Parathyroid adenoma (tissue), 2 donors: ENCODE results near the gene KDM5B.

Source experiments
- H2AFZ ChIP-seq: fragments of 300-600 bp; sonication (generic); one replicate; pipeline ENCODE4 v1.7.0; 2017; ENCODE audit warnings: antibody characterized with exemption, mild to moderate bottlenecking
- H3K27ac ChIP-seq: fragments of 300-600 bp; sonication (generic); one replicate; pipeline ENCODE4 v1.7.0; 2017
- H3K27me3 ChIP-seq: fragments of 300-600 bp; sonication (generic); one replicate; pipeline ENCODE4 v1.7.0; 2017; ENCODE audit warnings: low read length; ENCODE audit not compliant: control insufficient read depth, insufficient read depth
- H3K36me3 ChIP-seq: fragments of 300-600 bp; sonication (generic); one replicate; pipeline ENCODE4 v1.7.0; 2017; ENCODE audit warnings: low read length; ENCODE audit not compliant: control insufficient read depth, insufficient read depth
- H3K4me1 ChIP-seq: fragments of 300-600 bp; sonication (generic); one replicate; pipeline ENCODE4 v1.7.0; 2017; ENCODE audit warnings: control low read depth
- H3K4me2 ChIP-seq: fragments of 300-600 bp; sonication (generic); one replicate; pipeline ENCODE4 v1.7.0; 2017; ENCODE audit warnings: low read length
- H3K4me3 ChIP-seq: fragments of 300-600 bp; sonication (generic); one replicate; pipeline ENCODE4 v1.7.0; 2017; ENCODE audit warnings: low read depth, low read length
- H3K79me2 ChIP-seq: fragments of 300-600 bp; sonication (generic); one replicate; pipeline ENCODE4 v1.7.0; 2017; ENCODE audit warnings: control low read depth
- H3K9ac ChIP-seq: fragments of 300-600 bp; sonication (generic); one replicate; pipeline ENCODE4 v1.7.0; 2017; ENCODE audit warnings: mild to moderate bottlenecking
- H3K9me3 ChIP-seq: fragments of 300-600 bp; sonication (generic); one replicate; pipeline ENCODE4 v1.7.0; 2017; ENCODE audit warnings: low read length; ENCODE audit not compliant: control insufficient read depth
- TF ChIP-seq, protein P1 (sequence below): fragments of 300-600 bp; sonication (generic); IDR thresholded peaks from one replicate; pipeline ENCODE4 v1.7.0; 2017; ENCODE audit warnings: antibody characterized with exemption, mild to moderate bottlenecking
- donor health status: primary hyperparathyroidism.

The KDM5B gene

DNA sequence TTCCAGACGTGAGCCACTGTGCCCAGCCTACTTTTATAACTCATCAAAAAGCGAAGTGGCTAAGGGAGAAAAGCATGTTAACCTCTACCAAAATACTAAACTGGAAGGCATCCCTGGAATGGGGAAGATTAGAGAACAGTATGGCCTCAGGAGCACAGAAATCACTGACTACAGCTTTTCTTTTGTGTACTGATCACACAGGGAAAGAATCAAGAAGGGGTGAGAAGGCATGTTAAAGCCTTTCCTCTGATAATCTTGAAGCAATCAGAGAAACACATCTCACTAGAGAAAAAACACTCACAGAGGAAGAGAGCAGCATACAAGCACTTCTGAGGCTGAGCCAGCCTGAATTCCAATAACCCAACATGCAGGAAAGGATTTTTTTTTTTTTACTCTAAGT lies 13.2 kb upstream of the KDM5B start:
- no peak overlapping the region for H3K4me3 ChIP-seq
- no peak overlapping the region for H3K27ac ChIP-seq
- H3K4me1 ChIP-seq: no peaks in the 10 kb centered on the region
- no peaks in the 10 kb centered on the region for H3K27me3 ChIP-seq
- H2AFZ ChIP-seq: peak overlapping the region; percentile 64
- H3K4me2 ChIP-seq: no peak overlapping the region
- no peaks in the 10 kb centered on the region for H3K36me3 ChIP-seq
- TF ChIP-seq, protein P1, sequence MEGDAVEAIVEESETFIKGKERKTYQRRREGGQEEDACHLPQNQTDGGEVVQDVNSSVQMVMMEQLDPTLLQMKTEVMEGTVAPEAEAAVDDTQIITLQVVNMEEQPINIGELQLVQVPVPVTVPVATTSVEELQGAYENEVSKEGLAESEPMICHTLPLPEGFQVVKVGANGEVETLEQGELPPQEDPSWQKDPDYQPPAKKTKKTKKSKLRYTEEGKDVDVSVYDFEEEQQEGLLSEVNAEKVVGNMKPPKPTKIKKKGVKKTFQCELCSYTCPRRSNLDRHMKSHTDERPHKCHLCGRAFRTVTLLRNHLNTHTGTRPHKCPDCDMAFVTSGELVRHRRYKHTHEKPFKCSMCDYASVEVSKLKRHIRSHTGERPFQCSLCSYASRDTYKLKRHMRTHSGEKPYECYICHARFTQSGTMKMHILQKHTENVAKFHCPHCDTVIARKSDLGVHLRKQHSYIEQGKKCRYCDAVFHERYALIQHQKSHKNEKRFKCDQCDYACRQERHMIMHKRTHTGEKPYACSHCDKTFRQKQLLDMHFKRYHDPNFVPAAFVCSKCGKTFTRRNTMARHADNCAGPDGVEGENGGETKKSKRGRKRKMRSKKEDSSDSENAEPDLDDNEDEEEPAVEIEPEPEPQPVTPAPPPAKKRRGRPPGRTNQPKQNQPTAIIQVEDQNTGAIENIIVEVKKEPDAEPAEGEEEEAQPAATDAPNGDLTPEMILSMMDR: no peak
- H3K79me2 ChIP-seq: no peaks in the 10 kb centered on the region
- no peak overlapping the region for H3K9ac ChIP-seq
- H3K9me3 ChIP-seq: no peaks in the 10 kb centered on the region

DNA sequence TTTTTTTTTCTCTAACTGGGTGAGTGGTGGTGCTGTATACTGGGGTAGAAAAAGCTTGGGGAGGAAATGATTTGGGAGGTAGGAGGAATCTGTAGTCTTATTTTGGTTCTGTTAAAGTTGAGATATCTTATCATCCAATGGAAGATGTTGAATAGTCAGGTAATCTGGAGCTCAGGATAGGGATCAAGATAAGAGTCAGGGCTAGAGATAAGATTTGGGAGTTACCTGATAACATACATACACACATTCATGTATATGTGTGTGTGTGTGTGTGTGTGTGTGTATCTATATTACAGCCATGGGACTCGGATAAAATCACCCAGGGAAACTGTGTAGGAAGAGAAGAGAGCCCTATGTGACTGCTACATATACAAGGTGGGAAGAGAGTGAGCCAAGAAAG lies 10.6 kb upstream of the KDM5B start:
- no peak overlapping the region for H2AFZ ChIP-seq
- H3K36me3 ChIP-seq: no peaks in the 10 kb centered on the region
- H3K4me1 ChIP-seq: no peaks in the 10 kb centered on the region
- H3K79me2 ChIP-seq: no peaks in the 10 kb centered on the region
- no peak overlapping the region for H3K4me3 ChIP-seq
- no peak overlapping the region for H3K4me2 ChIP-seq
- no peak overlapping the region for H3K9ac ChIP-seq
- TF ChIP-seq, protein P1: no peak
- no peak overlapping the region for H3K27ac ChIP-seq
- H3K9me3 ChIP-seq: no peaks in the 10 kb centered on the region
- H3K27me3 ChIP-seq: no peaks in the 10 kb centered on the region

DNA sequence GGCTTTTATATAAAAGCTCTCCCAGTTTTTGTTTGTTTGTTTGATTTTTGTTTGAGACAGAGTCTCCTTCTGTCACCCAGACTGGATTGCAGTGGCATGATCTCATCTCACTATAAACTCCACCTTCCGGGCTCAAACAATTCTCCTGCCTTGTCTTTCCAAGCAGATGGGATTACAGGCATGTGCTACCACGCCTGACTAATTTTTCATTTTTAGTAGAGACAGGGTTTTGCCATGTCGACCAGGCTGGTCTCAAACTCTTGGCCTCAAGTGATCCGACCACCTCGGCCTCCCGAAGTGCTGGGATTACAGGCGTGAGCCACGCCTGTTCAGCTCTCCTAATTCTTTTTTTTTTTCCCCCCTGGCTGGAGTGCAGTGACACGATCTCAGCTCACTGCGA lies 6.9 kb upstream of the KDM5B start:
- no peaks in the 10 kb centered on the region for H3K36me3 ChIP-seq
- H3K4me2 ChIP-seq: no peak overlapping the region
- H3K4me1 ChIP-seq: no peaks in the 10 kb centered on the region
- H3K79me2 ChIP-seq: no peaks in the 10 kb centered on the region
- H2AFZ ChIP-seq: no peak overlapping the region
- H3K27ac ChIP-seq: no peak overlapping the region
- TF ChIP-seq, protein P1: no peak
- H3K27me3 ChIP-seq: no peaks in the 10 kb centered on the region
- no peak overlapping the region for H3K4me3 ChIP-seq
- H3K9me3 ChIP-seq: no peaks in the 10 kb centered on the region
- H3K9ac ChIP-seq: no peak overlapping the region

DNA sequence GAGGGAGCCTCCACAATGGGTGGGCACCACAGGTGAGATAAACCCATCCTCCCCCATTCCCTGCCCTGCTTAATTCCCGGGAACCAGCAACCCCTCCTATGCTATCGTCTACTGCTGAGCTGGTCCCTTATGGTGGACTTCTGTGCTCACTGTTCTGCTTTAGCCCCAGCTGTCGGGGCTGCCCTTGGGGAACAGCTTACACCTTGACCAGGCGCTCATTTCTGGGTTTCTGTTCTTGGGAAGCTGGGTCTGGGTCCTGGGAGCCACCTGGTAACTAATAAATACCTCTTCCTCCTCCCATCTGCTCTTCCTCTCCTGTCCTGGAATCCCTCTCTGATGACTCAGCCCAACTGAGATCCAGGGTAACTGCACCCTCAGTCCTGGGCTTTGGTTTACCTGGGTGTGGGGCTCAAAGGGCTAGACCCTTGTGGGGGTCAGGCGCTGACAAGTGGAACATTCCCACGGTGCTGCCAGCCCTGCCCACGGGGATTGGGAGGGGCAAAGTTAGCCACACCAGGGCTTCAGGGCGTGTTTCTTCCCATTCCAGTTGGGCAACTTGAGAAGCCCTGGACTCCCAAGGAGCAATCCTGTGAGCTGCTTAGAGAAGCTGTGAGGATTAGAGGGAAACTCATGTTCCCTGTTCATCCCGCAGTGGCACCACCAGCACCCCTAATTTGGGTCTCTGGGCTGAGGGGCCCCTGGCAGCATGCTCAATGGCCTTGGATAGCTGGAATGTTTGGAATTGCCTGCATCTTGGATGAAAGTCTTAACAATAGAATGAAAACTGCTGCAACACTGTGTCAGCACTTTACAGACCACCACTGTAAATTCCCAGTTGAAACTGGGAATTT lies 4.2 kb upstream of the KDM5B start:
- Histone ChIP-seq H3K27me3 (no peaks in the 10 kb centered on the region), H3K79me2 (peaks cover 2% of the 10 kb centered on the region), H3K9me3 (no peaks in the 10 kb centered on the region), H3K4me2 (peak overlapping the region; percentile 96), H3K4me1 (no peaks in the 10 kb centered on the region), H3K36me3 (no peaks in the 10 kb centered on the region), H3K9ac (no peak overlapping the region), H2AFZ (no peak overlapping the region), H3K4me3 (no peak overlapping the region), H3K27ac (no peak overlapping the region)
- TF ChIP-seq, protein P1: no peak
